Stimulated activated naive CD8-positive, alpha-beta T cell treated with anti-CD3 and anti-CD28 coated beads, Interleukin-15, Interleukin-2, amounts not matched to agents 100 ng/mL and 50 ng/mL, for 24 hours (primary cell): ENCODE results near the gene PHF5A.
A peak's percentile ranks its signal among the peaks of the same experiment; 100 is the strongest.

Experiments
- H3K27ac Mint-ChIP-seq: one replicate; pipeline ENCODE4 v1.8.0; 2021; ENCODE audit warnings: mild to moderate bottlenecking, mixed read lengths
- H3K27me3 Mint-ChIP-seq: one replicate; pipeline ENCODE4 v1.8.0; 2021; ENCODE audit warnings: mixed read lengths
- H3K36me3 Mint-ChIP-seq: one replicate; pipeline ENCODE4 v1.8.0; 2021; ENCODE audit warnings: low read depth, mixed read lengths
- H3K4me1 Mint-ChIP-seq: one replicate; pipeline ENCODE4 v1.8.0; 2021; ENCODE audit warnings: low read depth, mixed read lengths
- H3K4me3 Mint-ChIP-seq: one replicate; pipeline ENCODE4 v1.8.0; 2021; ENCODE audit warnings: mild to moderate bottlenecking, mixed read lengths
- H3K9me3 Mint-ChIP-seq: one replicate; pipeline ENCODE4 v1.8.0; 2021; ENCODE audit warnings: mixed read lengths

PHF5A gene

GRCh38 chr22:41500303-41500702 is 31.8 kb upstream of the PHF5A start:
- Mint-ChIP-seq H3K36me3 (peaks cover 17% of the 10 kb centered on the region), H3K4me3 (no peak overlapping the region), H3K27ac (no peak overlapping the region), H3K27me3 (no peaks in the 10 kb centered on the region), H3K9me3 (no peaks in the 10 kb centered on the region), H3K4me1 (no peaks in the 10 kb centered on the region)

DNA sequence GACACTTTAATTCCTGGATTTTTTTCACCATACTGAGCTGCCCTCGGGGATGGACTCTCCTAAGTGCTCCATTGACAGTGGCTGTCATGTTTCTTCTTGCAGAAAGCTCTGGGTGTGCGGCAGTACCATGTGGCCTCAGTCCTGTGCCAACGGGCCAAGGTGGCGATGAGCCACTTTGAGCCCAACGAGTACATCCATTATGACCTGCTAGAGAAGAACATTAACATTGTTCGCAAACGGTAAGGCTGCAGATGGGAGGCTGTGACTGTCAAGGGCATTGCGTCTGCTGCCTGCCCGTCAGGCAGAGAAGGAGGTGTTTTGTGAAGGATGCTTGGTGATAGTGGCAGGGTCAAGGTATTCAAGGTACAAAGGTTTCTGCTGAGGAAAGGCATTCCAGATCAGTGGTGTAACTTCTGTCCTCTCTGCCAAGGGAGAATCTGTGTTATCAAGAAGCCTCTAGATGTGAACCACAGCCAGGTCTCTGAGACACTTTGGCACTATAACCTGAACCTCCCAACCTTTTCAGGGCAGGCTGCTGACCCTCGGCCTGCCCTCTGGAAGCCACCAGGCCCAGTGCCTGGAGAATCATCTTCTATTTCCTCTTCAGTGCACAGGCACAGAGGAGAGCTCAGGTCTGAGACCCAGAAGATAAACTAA is 31.3 kb upstream of the PHF5A start:
- Mint-ChIP-seq H3K27ac (no peak overlapping the region), H3K4me3 (no peak overlapping the region), H3K9me3 (no peaks in the 10 kb centered on the region), H3K4me1 (no peaks in the 10 kb centered on the region), H3K27me3 (no peaks in the 10 kb centered on the region), H3K36me3 (peaks cover 17% of the 10 kb centered on the region)

DNA sequence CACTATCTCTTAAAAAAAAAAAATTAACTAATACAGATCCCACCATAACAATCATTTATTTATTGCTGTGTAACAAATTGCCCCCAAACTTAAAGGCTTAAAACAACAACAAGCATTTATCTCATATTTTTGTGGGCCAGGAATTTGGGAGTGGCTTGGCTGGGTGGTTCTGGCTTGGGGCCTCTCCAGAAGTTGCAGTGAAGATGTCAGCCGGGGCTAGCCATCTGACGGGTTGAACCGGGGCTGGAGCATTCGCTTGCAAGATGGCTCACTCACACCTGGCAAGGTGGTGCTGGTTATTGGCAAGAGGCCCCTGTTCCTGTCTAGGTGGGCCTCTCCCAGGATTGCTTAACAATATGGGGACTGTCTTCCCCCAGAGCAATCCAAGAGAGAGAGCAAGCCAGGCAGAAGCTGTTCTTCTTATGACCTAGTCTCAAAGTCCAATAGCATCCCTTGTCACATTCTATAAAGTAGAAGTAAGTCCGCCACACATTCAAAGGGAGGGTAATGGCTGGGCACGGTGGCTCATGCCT is 29.9 kb upstream of the PHF5A start:
- Mint-ChIP-seq H3K4me1 (no peaks in the 10 kb centered on the region), H3K4me3 (no peak overlapping the region), H3K27ac (no peak overlapping the region), H3K36me3 (peaks cover 14% of the 10 kb centered on the region), H3K27me3 (no peaks in the 10 kb centered on the region), H3K9me3 (no peaks in the 10 kb centered on the region)

DNA sequence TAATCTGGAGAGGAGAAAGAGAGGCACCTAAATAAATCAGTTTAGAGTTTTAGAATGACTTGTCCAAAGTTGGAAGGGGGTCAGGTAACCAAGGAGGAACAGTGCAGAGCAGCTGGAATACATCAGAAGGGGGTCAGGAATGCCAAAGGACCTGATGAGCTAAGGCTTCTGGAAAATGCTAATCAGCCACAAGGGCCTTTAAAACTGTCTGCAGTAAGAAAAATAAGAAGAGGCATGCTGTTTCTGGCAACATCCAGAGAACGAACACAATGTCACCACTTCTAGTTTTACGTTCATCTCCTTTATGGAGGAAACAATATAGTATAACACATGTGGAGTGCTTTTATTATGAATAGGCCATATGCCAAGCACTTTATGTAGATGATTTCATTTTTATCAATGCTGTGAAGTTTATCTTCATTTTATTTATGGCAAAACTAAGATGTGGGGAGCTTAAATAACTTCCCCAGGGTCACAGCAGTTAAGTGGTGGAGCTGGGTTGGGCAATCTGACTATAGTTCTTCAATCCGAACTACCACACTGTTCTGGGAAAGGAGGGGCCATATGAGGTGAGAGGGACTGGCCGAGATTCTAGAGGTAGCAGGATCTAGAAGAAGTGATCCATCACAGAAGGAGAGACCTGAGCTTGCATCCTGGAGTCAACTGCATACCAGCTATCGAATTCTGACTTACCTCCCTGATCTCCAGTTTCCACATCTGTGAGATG is 23.0 kb upstream of the PHF5A start:
- H3K27ac Mint-ChIP-seq = no peak overlapping the region
- H3K36me3 Mint-ChIP-seq = peaks cover 10% of the 10 kb centered on the region
- peaks cover 13% of the 10 kb centered on the region for H3K4me1 Mint-ChIP-seq
- no peaks in the 10 kb centered on the region for H3K27me3 Mint-ChIP-seq
- no peak overlapping the region for H3K4me3 Mint-ChIP-seq
- no peaks in the 10 kb centered on the region for H3K9me3 Mint-ChIP-seq

- no peaks in the 10 kb centered on the region for H3K27me3 Mint-ChIP-seq
- no peak overlapping the region for H3K4me3 Mint-ChIP-seq
- H3K27ac Mint-ChIP-seq = no peak overlapping the region
- peaks cover 15% of the 10 kb centered on the region for H3K36me3 Mint-ChIP-seq
- no peaks in the 10 kb centered on the region for H3K9me3 Mint-ChIP-seq
- peaks cover 20% of the 10 kb centered on the region for H3K4me1 Mint-ChIP-seq
Observed at GRCh38 chr22:41488596-41489385, 20.3 kb upstream of the PHF5A start.

DNA sequence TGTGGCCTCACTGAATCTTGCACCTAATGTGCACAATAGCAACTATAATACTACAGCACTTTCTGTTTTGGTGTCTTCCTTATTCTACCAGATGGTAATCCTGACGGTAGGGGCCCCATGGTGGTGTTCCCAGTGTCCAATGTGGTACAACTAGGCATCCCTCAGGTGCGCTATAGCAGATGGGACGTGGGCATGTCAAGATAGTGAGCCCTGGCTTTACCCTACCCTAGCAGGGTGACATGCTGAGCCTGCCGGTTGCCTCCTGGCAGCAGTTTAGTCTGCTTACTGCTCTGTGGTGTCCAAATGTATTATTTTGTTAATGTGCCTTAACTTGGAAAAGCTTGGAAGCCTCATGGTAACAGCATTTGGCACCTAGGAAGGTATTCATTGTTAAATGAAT is 19.6 kb upstream of the PHF5A start:
- Mint-ChIP-seq H3K27ac (no peak overlapping the region), H3K9me3 (no peaks in the 10 kb centered on the region), H3K4me1 (peaks cover 22% of the 10 kb centered on the region), H3K4me3 (no peak overlapping the region), H3K36me3 (peaks cover 15% of the 10 kb centered on the region), H3K27me3 (no peaks in the 10 kb centered on the region)

- Mint-ChIP-seq H3K9me3 (no peaks in the 10 kb centered on the region), H3K27me3 (no peaks in the 10 kb centered on the region), H3K4me3 (no peak overlapping the region), H3K36me3 (peaks cover 15% of the 10 kb centered on the region), H3K4me1 (peaks cover 29% of the 10 kb centered on the region), H3K27ac (no peak overlapping the region)
Observed at GRCh38 chr22:41487037-41487935, 18.8 kb upstream of the PHF5A start.

DNA sequence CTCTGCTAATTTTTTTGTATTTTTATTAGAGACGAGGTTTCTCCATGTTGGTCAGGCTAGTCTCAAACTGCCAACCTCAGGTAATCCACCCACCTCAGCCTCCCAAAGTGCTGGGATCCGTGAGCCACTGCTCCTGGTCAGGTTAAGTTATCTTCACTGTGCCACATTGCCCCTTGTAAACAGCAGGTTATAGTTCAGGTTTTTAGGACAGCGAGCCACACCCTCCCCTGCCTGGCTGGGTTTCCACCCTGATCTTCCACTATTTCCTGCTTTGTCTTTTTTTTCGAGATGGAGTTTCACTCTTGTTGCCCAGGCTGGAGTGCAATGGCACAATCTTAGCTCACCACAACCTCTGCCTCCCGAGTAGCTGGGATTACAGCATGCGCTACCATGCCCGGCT is 16.5 kb upstream of the PHF5A start:
- Mint-ChIP-seq H3K27ac (no peak overlapping the region), H3K4me1 (peaks cover 46% of the 10 kb centered on the region), H3K4me3 (no peak overlapping the region), H3K36me3 (peaks cover 10% of the 10 kb centered on the region), H3K9me3 (no peaks in the 10 kb centered on the region), H3K27me3 (no peaks in the 10 kb centered on the region)

GRCh38 chr22:41482319-41482935 is 13.9 kb upstream of the PHF5A start:
- peaks cover 65% of the 10 kb centered on the region for H3K4me1 Mint-ChIP-seq
- H3K4me3 Mint-ChIP-seq = no peak overlapping the region
- peak overlapping the region; percentile 64 for H3K27ac Mint-ChIP-seq

DNA sequence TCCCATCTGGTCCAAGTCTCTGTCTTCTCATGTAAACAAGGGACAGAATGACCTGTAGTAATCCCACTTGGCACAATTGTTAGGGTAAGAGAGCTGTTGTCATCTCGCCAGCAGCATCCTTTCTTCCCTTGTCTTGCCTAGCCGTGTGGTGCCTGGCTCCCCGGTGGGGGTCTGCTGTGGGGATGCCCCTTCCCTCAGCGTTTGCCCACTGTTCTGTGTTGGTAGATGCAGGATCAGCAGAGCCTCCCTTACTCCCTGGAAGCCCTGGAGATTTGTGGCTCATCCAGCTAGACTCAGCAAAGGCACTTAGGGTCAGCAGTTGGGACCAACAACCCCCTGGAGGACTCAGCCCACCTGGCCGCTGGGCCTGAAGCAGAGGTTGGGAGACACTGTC is 13.4 kb upstream of the PHF5A start:
- Mint-ChIP-seq H3K36me3 (peaks cover 6% of the 10 kb centered on the region), H3K9me3 (no peaks in the 10 kb centered on the region), H3K27me3 (no peaks in the 10 kb centered on the region), H3K4me3 (no peak overlapping the region), H3K27ac (peak overlapping the region; percentile 9), H3K4me1 (peaks cover 62% of the 10 kb centered on the region)

More at GRCh38 chr22:41482319-41482935, 13.9 kb upstream of the PHF5A start:
- Mint-ChIP-seq H3K27me3 (no peaks in the 10 kb centered on the region), H3K9me3 (no peaks in the 10 kb centered on the region), H3K36me3 (peaks cover 10% of the 10 kb centered on the region)

GRCh38 chr22:41481131-41481830 is 12.8 kb upstream of the PHF5A start:
- H3K36me3 Mint-ChIP-seq = peaks cover 4% of the 10 kb centered on the region
- H3K9me3 Mint-ChIP-seq = no peaks in the 10 kb centered on the region
- H3K27me3 Mint-ChIP-seq = no peaks in the 10 kb centered on the region
- H3K27ac Mint-ChIP-seq = peak overlapping the region; percentile 9
- peaks cover 61% of the 10 kb centered on the region for H3K4me1 Mint-ChIP-seq
- no peak overlapping the region for H3K4me3 Mint-ChIP-seq

DNA sequence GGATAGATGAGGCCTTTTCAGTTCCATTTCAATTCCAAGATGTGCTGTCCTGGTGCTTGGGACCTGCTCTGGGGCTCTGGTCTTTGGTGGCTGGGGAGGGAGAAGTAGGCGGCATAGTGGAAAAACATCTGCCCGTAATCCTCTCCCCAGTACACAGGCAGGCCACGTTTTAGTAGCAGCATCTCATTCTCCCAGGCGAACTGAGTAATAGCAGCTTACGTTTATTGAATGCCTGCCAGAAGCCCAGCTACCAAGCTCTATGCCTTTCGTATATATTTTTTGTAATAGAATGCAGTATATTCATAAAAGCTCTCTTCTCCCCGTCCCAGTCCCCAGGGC is 11.9 kb upstream of the PHF5A start:
- no peaks in the 10 kb centered on the region for H3K9me3 Mint-ChIP-seq
- no peak overlapping the region for H3K27ac Mint-ChIP-seq
- H3K27me3 Mint-ChIP-seq = no peaks in the 10 kb centered on the region
- H3K4me3 Mint-ChIP-seq = no peak overlapping the region
- no peaks in the 10 kb centered on the region for H3K36me3 Mint-ChIP-seq
- H3K4me1 Mint-ChIP-seq = peaks cover 59% of the 10 kb centered on the region

GRCh38 chr22:41479671-41480396 is 11.3 kb upstream of the PHF5A start:
- Mint-ChIP-seq H3K27me3 (no peaks in the 10 kb centered on the region), H3K27ac (peak overlapping the region; percentile 53), H3K9me3 (no peaks in the 10 kb centered on the region), H3K4me3 (no peak overlapping the region), H3K4me1 (peaks cover 59% of the 10 kb centered on the region), H3K36me3 (no peaks in the 10 kb centered on the region)
